IMR-90 (cell line): ENCODE results near the gene ZNF835. TPM values are rescaled to one million over a fixed set of nuclear protein-coding genes. Genes with fewer than 3 reads are reported as not detected.

Experiments used
- ATAC-seq: fragments of 200-7000 bp; cut with Tn5 transposase; 2 replicates; pipeline ENCODE4 v1.9.1; 2020; ENCODE audit warnings: low read depth, mild to moderate bottlenecking, moderate library complexity
- BruUV-seq: library from RNA; stranded (reverse); fragments of 400-500 nt; replicated peaks from 2 replicates; lab custom pipeline; 2021; lab: Mats Ljungman, UMichigan
- CTCF ChIA-PET: fragments of 300-600 bp; formaldehyde crosslinking; extraction: SDS; loops from one replicate; lab custom pipeline; 2021; ENCODE audit warnings: antibody characterized with exemption; lab: Yijun Ruan, JAX
- POLR2A ChIA-PET: fragments of 300-600 bp; sonication (Branson Sonifier 250); formaldehyde crosslinking; loops from one replicate; lab custom pipeline; 2022; ENCODE audit warnings: antibody characterized with exemption; ENCODE audit not compliant: unreplicated experiment; lab: Charles Lee
- DNase-seq: peaks from one replicate; pipeline ENCODE4 v3.0.0; 2013
- H2AFZ ChIP-seq: replicated peaks from 2 replicates; pipeline ENCODE3; 2013; ENCODE audit warnings: low read length, mild to moderate bottlenecking; ENCODE audit not compliant: poor library complexity
- H2AK5ac ChIP-seq: 2 replicates; pipeline ENCODE4 v1.6.1; 2013; ENCODE audit warnings: low read depth, low read length, inconsistent platforms
- H2AK9ac ChIP-seq: replicated peaks from 2 replicates; pipeline ENCODE3; 2013; ENCODE audit warnings: mild to moderate bottlenecking, low read depth, low read length, moderate library complexity; ENCODE audit not compliant: poor library complexity
- H2BK120ac ChIP-seq: 2 replicates; pipeline ENCODE4 v1.6.1; 2013; ENCODE audit warnings: low read depth, low read length, inconsistent platforms
- H2BK15ac ChIP-seq: 3 replicates; pipeline ENCODE4 v1.6.1; 2013; ENCODE audit warnings: low read depth, low read length, inconsistent platforms
- H2BK20ac ChIP-seq: 2 replicates; pipeline ENCODE4 v1.6.1; 2013; ENCODE audit warnings: low read depth, mild to moderate bottlenecking, inconsistent platforms, low read length, moderate library complexity
- H2BK5ac ChIP-seq: 2 replicates; pipeline ENCODE4 v1.6.1; 2013; ENCODE audit warnings: mild to moderate bottlenecking, low read depth, low read length, inconsistent platforms; ENCODE audit not compliant: poor library complexity, severe bottlenecking
- H3K14ac ChIP-seq: replicated peaks from 2 replicates; pipeline ENCODE4 v1.6.1; 2013; ENCODE audit warnings: low read depth, low read length, inconsistent platforms
- H3K18ac ChIP-seq: 2 replicates; pipeline ENCODE4 v1.6.1; 2013; ENCODE audit warnings: low read depth, low read length, control low read depth
- H3K23ac ChIP-seq: 2 replicates; pipeline ENCODE4 v1.6.1; 2013; ENCODE audit warnings: low read depth, low read length, inconsistent platforms
- H3K27ac ChIP-seq: 2 replicates; pipeline ENCODE4 v1.5.1; 2013; ENCODE audit warnings: mild to moderate bottlenecking, control low read depth, low read length; ENCODE audit not compliant: insufficient read depth
- H3K27me3 ChIP-seq: 2 replicates; pipeline ENCODE4 v1.6.1; 2013; ENCODE audit warnings: low read length; ENCODE audit not compliant: control insufficient read depth, insufficient read depth
- H3K36me3 ChIP-seq: 2 replicates; pipeline ENCODE4 v1.6.1; 2013; ENCODE audit warnings: low read length, mixed read lengths; ENCODE audit not compliant: control insufficient read depth, insufficient read depth
- H3K4ac ChIP-seq: 2 replicates; pipeline ENCODE4 v1.6.1; 2013; ENCODE audit warnings: low read depth, low read length, inconsistent platforms
- H3K4me1 ChIP-seq: 2 replicates; pipeline ENCODE4 v1.6.1; 2013; ENCODE audit warnings: low read length, mixed read lengths; ENCODE audit not compliant: control insufficient read depth, insufficient read depth
- H3K4me2 ChIP-seq: 2 replicates; pipeline ENCODE4 v1.6.1; 2013; ENCODE audit warnings: low read depth, mild to moderate bottlenecking, control low read depth, low read length, moderate library complexity
- H3K4me3 ChIP-seq: 2 replicates; pipeline ENCODE4 v1.5.1; 2013; ENCODE audit warnings: low read depth, mild to moderate bottlenecking, control low read depth, low read length, moderate library complexity; ENCODE audit not compliant: insufficient read depth
- H3K56ac ChIP-seq: 2 replicates; pipeline ENCODE4 v1.6.1; 2013; ENCODE audit warnings: low read length, inconsistent platforms; ENCODE audit not compliant: insufficient read depth; ENCODE audit errors: extremely low read depth
- H3K79me1 ChIP-seq, 2 experiments: 2 replicates each; pipeline ENCODE4 v1.6.1; 2013; ENCODE audit warnings: low read length in 2 of 2, inconsistent platforms in 1 of 2, low read depth in 1 of 2
- H3K9ac ChIP-seq: 2 replicates; pipeline ENCODE4 v1.6.1; 2013; ENCODE audit warnings: low read depth, low read length, control low read depth
- H3K9me1 ChIP-seq: 2 replicates; pipeline ENCODE4 v1.6.1; 2013; ENCODE audit warnings: low read length, inconsistent platforms; ENCODE audit not compliant: insufficient read depth
- H3K9me3 ChIP-seq: 2 replicates; pipeline ENCODE4 v1.6.1; 2013; ENCODE audit warnings: low read length; ENCODE audit not compliant: control insufficient read depth, insufficient read depth
- H4K20me1 ChIP-seq: 2 replicates; pipeline ENCODE4 v1.6.1; 2013; ENCODE audit warnings: low read length, inconsistent platforms; ENCODE audit not compliant: insufficient read depth
- H4K5ac ChIP-seq: 2 replicates; pipeline ENCODE4 v1.6.1; 2013; ENCODE audit warnings: mild to moderate bottlenecking, low read depth, low read length, control low read depth
- H4K8ac ChIP-seq, 2 experiments: 2 replicates each; pipeline ENCODE4 v1.6.1; 2013; ENCODE audit warnings: low read depth in 2 of 2, low read length in 2 of 2, control low read depth in 1 of 2, inconsistent platforms in 1 of 2
- H4K91ac ChIP-seq: 2 replicates; pipeline ENCODE4 v1.6.1; 2013; ENCODE audit warnings: low read depth, low read length, inconsistent platforms; ENCODE audit not compliant: insufficient read depth
- CEBPB ChIP-seq: IDR thresholded peaks from 2 replicates; pipeline ENCODE4 v1.6.1; 2012; ENCODE audit warnings: low read depth, low read length, improper control_type of control experiment
- CHD1 ChIP-seq: IDR thresholded peaks from 2 replicates; pipeline ENCODE4 v1.6.1; 2012; ENCODE audit warnings: low read depth, low read length, improper control_type of control experiment
- FOS ChIP-seq: fragments of 150-350 bp; IDR thresholded peaks from 2 replicates; pipeline ENCODE4 v1.6.1; 2016; ENCODE audit warnings: low read depth, low read length
- MAFK ChIP-seq: IDR thresholded peaks from 2 replicates; pipeline ENCODE4 v1.6.1; 2012; ENCODE audit warnings: low read depth, low read length, improper control_type of control experiment
- MAZ ChIP-seq: IDR thresholded peaks from 2 replicates; pipeline ENCODE4 v1.6.1; 2012; ENCODE audit warnings: low read depth, mild to moderate bottlenecking, low read length, improper control_type of control experiment, moderate library complexity, borderline replicate concordance
- MXI1 ChIP-seq: IDR thresholded peaks from 2 replicates; pipeline ENCODE4 v1.6.1; 2012; ENCODE audit warnings: low read depth, mild to moderate bottlenecking, low read length, moderate library complexity, borderline replicate concordance
- POLR2A ChIP-seq: IDR thresholded peaks from 2 replicates; pipeline ENCODE4 v1.6.1; 2012; ENCODE audit warnings: mild to moderate bottlenecking, low read depth, low read length
- RAD21 ChIP-seq: IDR thresholded peaks from 2 replicates; pipeline ENCODE4 v1.6.1; 2012; ENCODE audit warnings: low read length, improper control_type of control experiment
- RCOR1 ChIP-seq: IDR thresholded peaks from 2 replicates; pipeline ENCODE4 v1.6.1; 2012; ENCODE audit warnings: mild to moderate bottlenecking, low read length, improper control_type of control experiment; ENCODE audit not compliant: insufficient replicate concordance
- RFX5 ChIP-seq: IDR thresholded peaks from 2 replicates; pipeline ENCODE4 v1.8.0; 2012; ENCODE audit warnings: low read depth, mild to moderate bottlenecking, low read length, moderate library complexity
- SMC3 ChIP-seq: fragments of 150-350 bp; IDR thresholded peaks from 2 replicates; pipeline ENCODE4 v1.6.1; 2016; ENCODE audit warnings: low read depth, mild to moderate bottlenecking, antibody characterized with exemption, low read length, moderate library complexity
- USF2 ChIP-seq: fragments of 150-350 bp; IDR thresholded peaks from 2 replicates; pipeline ENCODE4 v1.6.1; 2017; ENCODE audit warnings: mild to moderate bottlenecking, antibody characterized with exemption, low read length, low read depth
- WGBS, 2 experiments: methylation state at CpG; one replicate each; pipeline versions ENCODE4 v1.1.5 to v1.1.7; 2013; ENCODE audit warnings: missing lambda C conversion rate in 2 of 2; ENCODE audit not compliant: insufficient read length in 1 of 2; ENCODE audit errors: extremely low coverage in 2 of 2; 5-methylcytosine and 5-hydroxymethylcytosine counted together
- dilution Hi-C: fragments of 300-500 bp; cut with HindIII; formaldehyde crosslinking; loops from one replicate; pipeline ENCODE4 v1.14.3; 2018; ENCODE audit warnings: low sequenced_read_pairs; ENCODE audit not compliant: unreplicated experiment
- in situ Hi-C: fragments of 300-500 bp; cut with MboI; formaldehyde crosslinking; loops from 3 replicates; pipeline ENCODE4 v1.14.3; 2019; ENCODE audit warnings: low sequenced_read_pairs, inconsistent platforms, mixed read lengths
- intact Hi-C: fragments of 100-400 bp; cut with micrococcal nuclease; formaldehyde crosslinking; loops from 2 replicates; pipeline ENCODE4 v1.10.0; 2022
- polyA plus RNA-seq, 3 experiments: library from polyadenylated mRNA; depleted of rRNA; stranded (reverse); fragments of >200 nt; gene quantifications; 2 replicates each; pipeline ENCODE4 v1.2.3, GENCODE V29; 2012; ENCODE audit warnings: low replicate concordance in 1 of 3
- total RNA-seq: library from RNA; depleted of rRNA; stranded (reverse); fragments of >200 nt; gene quantifications from 2 replicates; pipeline ENCODE4 v1.2.3, GENCODE V29; 2012
- TF ChIP-seq, protein P1 (sequence below): conservative IDR thresholded peaks from 2 replicates; pipeline ENCODE4 v1.5.1; 2012; ENCODE audit warnings: mild to moderate bottlenecking, low read depth, low read length, improper control_type of control experiment

ZNF835 gene
- total and polyA plus RNA-seq, 2 of the 4 experiments (the other 2 are of a cell fraction) = not detected

DNA sequence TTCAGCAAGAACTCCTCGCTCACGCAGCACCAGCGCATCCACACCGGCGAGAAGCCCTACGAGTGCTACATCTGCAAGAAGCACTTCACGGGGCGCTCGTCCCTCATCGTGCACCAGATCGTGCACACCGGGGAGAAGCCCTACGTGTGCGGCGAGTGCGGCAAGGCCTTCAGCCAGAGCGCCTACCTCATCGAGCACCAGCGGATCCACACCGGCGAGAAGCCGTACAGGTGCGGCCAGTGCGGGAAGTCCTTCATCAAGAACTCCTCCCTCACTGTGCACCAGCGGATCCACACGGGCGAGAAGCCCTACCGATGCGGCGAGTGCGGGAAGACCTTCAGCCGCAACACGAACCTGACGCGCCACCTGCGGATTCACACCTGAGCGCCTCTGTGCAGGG lies 49.2 kb downstream of the ZNF835 start:
- no peak overlapping the region for H3K9ac ChIP-seq
- 94% methylated on average over 7 of the region's 37 CpGs; no CpG with 5 or more reads in 1 of the 2 experiments for WGBS, 2 experiments
- no peaks in the 10 kb centered on the region for H4K20me1 ChIP-seq
- no peak overlapping the region for H2BK5ac ChIP-seq
- H3K18ac ChIP-seq = no peak overlapping the region
- H4K91ac ChIP-seq = no peak overlapping the region
- no peak overlapping the region for H2AK9ac ChIP-seq
- dilution Hi-C loops (no loop called here), intact Hi-C loops (no loop called here), in situ Hi-C loops (no loop called here)
- BruUV-seq = no TSS peak
- H4K5ac ChIP-seq = no peak overlapping the region
- no peak overlapping the region for H2AK5ac ChIP-seq
- no peaks in the 10 kb centered on the region for H3K9me1 ChIP-seq
- no peak overlapping the region for H3K27ac ChIP-seq
- no peak overlapping the region for H2BK15ac ChIP-seq
- no peak overlapping the region for H2AFZ ChIP-seq
- no peak overlapping the region for H3K4me3 ChIP-seq
- H3K4me1 ChIP-seq = no peaks in the 10 kb centered on the region
- ChIA-PET CTCF (no interaction called here), POLR2A (no interaction called here)
- H2BK20ac ChIP-seq = no peak overlapping the region
- peaks cover 53% of the 10 kb centered on the region for H3K36me3 ChIP-seq
- no peak overlapping the region for H3K14ac ChIP-seq
- H3K4me2 ChIP-seq = no peak overlapping the region
- ATAC-seq (no peak), DNase-seq (no peak)
- H3K56ac ChIP-seq = no peak overlapping the region
- TF ChIP-seq SMC3 (no peak), MXI1 (no peak), MAFK (no peak), RFX5 (no peak), RAD21 (no peak), MAZ (no peak), POLR2A (no peak), FOS (no peak), CEBPB (no peak), RCOR1 (no peak), USF2 (no peak), CHD1 (no peak)
- TF ChIP-seq, protein P1, sequence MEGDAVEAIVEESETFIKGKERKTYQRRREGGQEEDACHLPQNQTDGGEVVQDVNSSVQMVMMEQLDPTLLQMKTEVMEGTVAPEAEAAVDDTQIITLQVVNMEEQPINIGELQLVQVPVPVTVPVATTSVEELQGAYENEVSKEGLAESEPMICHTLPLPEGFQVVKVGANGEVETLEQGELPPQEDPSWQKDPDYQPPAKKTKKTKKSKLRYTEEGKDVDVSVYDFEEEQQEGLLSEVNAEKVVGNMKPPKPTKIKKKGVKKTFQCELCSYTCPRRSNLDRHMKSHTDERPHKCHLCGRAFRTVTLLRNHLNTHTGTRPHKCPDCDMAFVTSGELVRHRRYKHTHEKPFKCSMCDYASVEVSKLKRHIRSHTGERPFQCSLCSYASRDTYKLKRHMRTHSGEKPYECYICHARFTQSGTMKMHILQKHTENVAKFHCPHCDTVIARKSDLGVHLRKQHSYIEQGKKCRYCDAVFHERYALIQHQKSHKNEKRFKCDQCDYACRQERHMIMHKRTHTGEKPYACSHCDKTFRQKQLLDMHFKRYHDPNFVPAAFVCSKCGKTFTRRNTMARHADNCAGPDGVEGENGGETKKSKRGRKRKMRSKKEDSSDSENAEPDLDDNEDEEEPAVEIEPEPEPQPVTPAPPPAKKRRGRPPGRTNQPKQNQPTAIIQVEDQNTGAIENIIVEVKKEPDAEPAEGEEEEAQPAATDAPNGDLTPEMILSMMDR = no peak
- no peak overlapping the region for H2BK120ac ChIP-seq
- H3K4ac ChIP-seq = no peak overlapping the region
- peaks cover 5 to 13% of the 10 kb centered on the region in 2 experiments; a peak in 3 of 4 replicates for H3K79me1 ChIP-seq
- H3K9me3 ChIP-seq = peaks cover 74% of the 10 kb centered on the region
- H3K27me3 ChIP-seq = no peaks in the 10 kb centered on the region
- H3K23ac ChIP-seq = no peak overlapping the region
- no peak overlapping the region for H4K8ac ChIP-seq
